22Rv1 (cell line): ENCODE measurements around the gene GKN1.

ENCODE experiments used
- ZFX ChIP-seq: fragments of 450-650 bp; IDR thresholded peaks from 2 replicates; pipeline ENCODE4 v1.6.1; 2017; ENCODE audit warnings: antibody characterized with exemption, borderline replicate concordance
- TF ChIP-seq, protein P1 (sequence below): fragments of 450-650 bp; IDR thresholded peaks from 2 replicates; pipeline ENCODE4 v1.5.1; 2017; ENCODE audit warnings: mild to moderate bottlenecking

DNA sequence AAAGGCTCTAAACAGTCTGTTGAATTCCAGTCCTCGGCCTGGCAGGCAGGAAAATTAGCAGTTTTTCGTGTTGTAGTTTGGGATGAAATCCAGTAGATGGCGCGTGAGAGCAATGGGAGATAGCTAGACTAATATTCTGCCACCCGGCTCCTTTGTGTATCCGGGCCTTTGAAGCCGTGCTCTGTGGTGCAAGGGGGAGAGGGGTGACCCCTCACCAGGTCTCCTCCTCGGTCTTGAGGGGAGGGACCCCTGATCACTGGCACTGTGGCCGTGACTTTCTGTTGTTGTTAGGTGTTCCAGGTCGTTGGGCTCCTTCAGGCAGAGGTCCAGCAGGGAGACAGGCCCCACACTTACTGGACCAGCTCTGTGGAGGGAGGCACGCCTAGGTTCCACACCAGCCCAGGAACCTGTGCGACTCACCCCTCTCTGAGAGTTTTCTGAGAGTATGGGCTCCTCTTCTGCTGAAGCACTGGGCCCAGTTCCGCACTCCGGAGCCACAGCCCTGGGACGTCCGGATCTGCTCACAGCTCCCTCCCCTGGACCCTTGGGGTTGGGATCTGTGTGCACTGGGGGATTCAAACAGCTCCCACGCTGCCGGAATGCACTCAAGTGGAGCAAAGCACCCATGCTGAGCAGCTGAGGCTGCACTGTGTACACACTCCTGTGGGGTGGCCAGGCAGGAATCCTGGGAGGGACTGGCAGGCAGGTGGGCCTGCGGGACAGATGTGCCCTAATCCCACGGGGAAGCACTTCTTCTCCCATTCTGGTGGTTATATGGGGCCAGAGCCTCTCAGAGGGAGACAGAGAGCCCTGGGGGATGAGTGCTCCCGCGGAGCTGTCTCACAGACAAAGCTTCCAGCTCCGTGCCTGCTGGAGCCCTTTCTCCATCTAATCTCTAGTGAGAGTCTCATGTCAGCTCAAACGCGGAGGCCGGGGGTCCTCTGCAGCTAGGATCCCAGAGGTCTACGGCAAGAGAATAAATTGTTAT is 30.6 kb upstream of the GKN1 start:
- TF ChIP-seq, protein P1, sequence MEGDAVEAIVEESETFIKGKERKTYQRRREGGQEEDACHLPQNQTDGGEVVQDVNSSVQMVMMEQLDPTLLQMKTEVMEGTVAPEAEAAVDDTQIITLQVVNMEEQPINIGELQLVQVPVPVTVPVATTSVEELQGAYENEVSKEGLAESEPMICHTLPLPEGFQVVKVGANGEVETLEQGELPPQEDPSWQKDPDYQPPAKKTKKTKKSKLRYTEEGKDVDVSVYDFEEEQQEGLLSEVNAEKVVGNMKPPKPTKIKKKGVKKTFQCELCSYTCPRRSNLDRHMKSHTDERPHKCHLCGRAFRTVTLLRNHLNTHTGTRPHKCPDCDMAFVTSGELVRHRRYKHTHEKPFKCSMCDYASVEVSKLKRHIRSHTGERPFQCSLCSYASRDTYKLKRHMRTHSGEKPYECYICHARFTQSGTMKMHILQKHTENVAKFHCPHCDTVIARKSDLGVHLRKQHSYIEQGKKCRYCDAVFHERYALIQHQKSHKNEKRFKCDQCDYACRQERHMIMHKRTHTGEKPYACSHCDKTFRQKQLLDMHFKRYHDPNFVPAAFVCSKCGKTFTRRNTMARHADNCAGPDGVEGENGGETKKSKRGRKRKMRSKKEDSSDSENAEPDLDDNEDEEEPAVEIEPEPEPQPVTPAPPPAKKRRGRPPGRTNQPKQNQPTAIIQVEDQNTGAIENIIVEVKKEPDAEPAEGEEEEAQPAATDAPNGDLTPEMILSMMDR: peak; percentile 90
- no peak for TF ChIP-seq ZFX
